Lower lobe of right lung (tissue), 2 donors: ENCODE data around the gene UBL3. TPM values are rescaled to one million over a fixed set of nuclear protein-coding genes. Genes with fewer than 3 reads are reported as not detected.
A peak's percentile ranks its signal among the peaks of the same experiment; 100 is the strongest.

Experiments
- ATAC-seq, 2 donors: fragments of 200-7000 bp; cut with Tn5 transposase; one replicate each; pipeline ENCODE4 v1.9.1; 2020 to 2022; ENCODE audit warnings: mild to moderate bottlenecking in 2 of 2, moderate library complexity in 2 of 2
- DNase-seq: peaks from one replicate; pipeline ENCODE4 v3.0.0-alpha.2; 2020
- H3K27ac ChIP-seq: fragments of 200-600 bp; one replicate; pipeline ENCODE4 v1.8.0; 2022
- H3K27me3 ChIP-seq: fragments of 200-600 bp; one replicate; pipeline ENCODE4 v1.8.0; 2022; ENCODE audit warnings: low read depth
- H3K36me3 ChIP-seq: fragments of 200-600 bp; one replicate; pipeline ENCODE4 v1.8.0; 2022; ENCODE audit warnings: mild to moderate bottlenecking
- H3K4me1 ChIP-seq: fragments of 200-600 bp; one replicate; pipeline ENCODE4 v1.8.0; 2022
- H3K4me3 ChIP-seq: fragments of 200-600 bp; one replicate; pipeline ENCODE4 v1.8.0; 2022; ENCODE audit warnings: mild to moderate bottlenecking
- H3K9me3 ChIP-seq: fragments of 200-600 bp; one replicate; pipeline ENCODE4 v1.8.0; 2022
- CTCF ChIP-seq: fragments of 200-600 bp; IDR thresholded peaks from one replicate; pipeline ENCODE4 v1.8.0; 2022; ENCODE audit warnings: antibody characterized with exemption, mild to moderate bottlenecking
- intact Hi-C: fragments of 100-400 bp; cut with DNase I; formaldehyde crosslinking; loops from one replicate; pipeline ENCODE4 v1.11.0; 2022
- total RNA-seq: library from RNA; stranded (reverse); fragmentation: NEBNext Ultra II Directional; extraction: Animal tissue kit (Norgen Biotek cat#: 25700); gene quantifications from one replicate; pipeline ENCODE4 v1.2.1, GENCODE V29; 2021
- donor health status: DM: no; HTN: yes; CAD: no; lungs with severe emphysema.

The UBL3 gene
- total RNA-seq, 1 donor from 2014 or later, result 49.5 TPM

- no peaks in the 10 kb centered on the region for H3K4me1 ChIP-seq
- H3K36me3 ChIP-seq, result no peaks in the 10 kb centered on the region
- H3K27me3 ChIP-seq, result peaks cover 15% of the 10 kb centered on the region
- H3K9me3 ChIP-seq, result no peaks in the 10 kb centered on the region
- no peak for TF ChIP-seq CTCF
- DNase-seq (no peak), ATAC-seq (peak; percentile 57 to 76)
- H3K4me3 ChIP-seq, result no peak overlapping the region
- intact Hi-C loops, result no loop called here
- no peak overlapping the region for H3K27ac ChIP-seq
Observed at GRCh38 chr13:29733147-29733611, 117.2 kb downstream of the UBL3 start.

- no peaks in the 10 kb centered on the region for H3K9me3 ChIP-seq
- no peak for ATAC-seq
- intact Hi-C loops, result no loop called here
- no peak for DNase-seq
- no peak for TF ChIP-seq CTCF
- no peaks in the 10 kb centered on the region for H3K4me1 ChIP-seq
- H3K27me3 ChIP-seq, result peaks cover 16% of the 10 kb centered on the region
- H3K4me3 ChIP-seq, result no peak overlapping the region
- no peaks in the 10 kb centered on the region for H3K36me3 ChIP-seq
- H3K27ac ChIP-seq, result no peak overlapping the region
Observed at GRCh38 chr13:29730253-29730652, 120.2 kb downstream of the UBL3 start.

- Histone ChIP-seq H3K4me3 (no peak overlapping the region), H3K4me1 (no peaks in the 10 kb centered on the region), H3K27ac (no peak overlapping the region), H3K9me3 (no peaks in the 10 kb centered on the region), H3K36me3 (no peaks in the 10 kb centered on the region), H3K27me3 (peaks cover 5% of the 10 kb centered on the region)
- TF ChIP-seq CTCF, result no peak
- DNase-seq (no peak), ATAC-seq (no peak)
- intact Hi-C loops, result no loop called here
Observed at GRCh38 chr13:29722415-29722814, 128.0 kb downstream of the UBL3 start.

GRCh38 chr13:29721766-29722165 is 128.7 kb downstream of the UBL3 start:
- peak in 1 of 2 donors; percentile 11 for ATAC-seq
- DNase-seq, result no peak
- intact Hi-C loops, result no loop called here
- peaks cover under 1% of the 10 kb centered on the region for H3K27me3 ChIP-seq
- no peaks in the 10 kb centered on the region for H3K9me3 ChIP-seq
- TF ChIP-seq CTCF, result no peak
- H3K4me3 ChIP-seq, result no peak overlapping the region
- no peaks in the 10 kb centered on the region for H3K36me3 ChIP-seq
- no peaks in the 10 kb centered on the region for H3K4me1 ChIP-seq
- H3K27ac ChIP-seq, result no peak overlapping the region

- intact Hi-C loops, result no loop called here
Observed at GRCh38 chr13:29718694-29719093, 131.7 kb downstream of the UBL3 start.

More at GRCh38 chr13:29718694-29719093, 131.7 kb downstream of the UBL3 start:
- Histone ChIP-seq H3K36me3 (no peaks in the 10 kb centered on the region), H3K27me3 (no peaks in the 10 kb centered on the region), H3K9me3 (peaks cover 5% of the 10 kb centered on the region), H3K4me3 (no peak overlapping the region), H3K27ac (no peak overlapping the region), H3K4me1 (no peaks in the 10 kb centered on the region)
- no peak for TF ChIP-seq CTCF
- ATAC-seq (no peak), DNase-seq (no peak)
